Putamen (tissue), 1 donor: Measurements from ENCODE around the gene COL3A1.

Source experiments
- DNase-seq: peaks from one replicate; pipeline ENCODE4 v3.0.0-alpha.2; 2016; ENCODE audit warnings: low spot score

COL3A1 gene

GRCh38 chr2:188974164-188974563, at the start of gene COL3A1:
Gene COL3A1 (plus strand): TSS chr2:188974373. CDS start chr2:188974490, 117 bp downstream.
- no peak for DNase-seq

GRCh38 chr2:188928643-188929042, 45.5 kb upstream of the COL3A1 start:
- no peak for DNase-seq

- DNase-seq: no peak
Measured at GRCh38 chr2:188931361-188931760, 42.8 kb upstream of the COL3A1 start.

GRCh38 chr2:188937228-188938220, 36.6 kb upstream of the COL3A1 start:
- DNase-seq: no peak

- DNase-seq: no peak
Measured at GRCh38 chr2:188940171-188940570, 34.0 kb upstream of the COL3A1 start.

- DNase-seq: no peak
Measured at GRCh38 chr2:188944442-188944841, 29.7 kb upstream of the COL3A1 start.

- DNase-seq: no peak
Measured at GRCh38 chr2:188949046-188949818, 24.9 kb upstream of the COL3A1 start.

- DNase-seq: no peak
Measured at GRCh38 chr2:188952901-188953300, 21.3 kb upstream of the COL3A1 start.

GRCh38 chr2:188956290-188956689, 17.9 kb upstream of the COL3A1 start:
- no peak for DNase-seq

GRCh38 chr2:188956961-188957360, 17.2 kb upstream of the COL3A1 start:
- DNase-seq: no peak

- DNase-seq: no peak
Measured at GRCh38 chr2:188957646-188958045, 16.5 kb upstream of the COL3A1 start.

- no peak for DNase-seq
Measured at GRCh38 chr2:188963741-188964140, 10.4 kb upstream of the COL3A1 start.

GRCh38 chr2:188964976-188965546, 9.1 kb upstream of the COL3A1 start:
- no peak for DNase-seq

GRCh38 chr2:188965563-188965962, 8.6 kb upstream of the COL3A1 start:
- DNase-seq: no peak

GRCh38 chr2:188966079-188966571, 8.0 kb upstream of the COL3A1 start:
- no peak for DNase-seq

GRCh38 chr2:188966728-188967440, 7.3 kb upstream of the COL3A1 start:
- DNase-seq: no peak

- DNase-seq: no peak
Measured at GRCh38 chr2:188969236-188969635, 4.9 kb upstream of the COL3A1 start.

- no peak for DNase-seq
Measured at GRCh38 chr2:188969651-188970050, 4.5 kb upstream of the COL3A1 start.

GRCh38 chr2:188970211-188970610, 4.0 kb upstream of the COL3A1 start:
- DNase-seq: no peak

- DNase-seq: no peak
Measured at GRCh38 chr2:188971432-188971861, 2.7 kb upstream of the COL3A1 start.

GRCh38 chr2:188973641-188974040, 532 bp upstream of the COL3A1 start:
- no peak for DNase-seq
